ENCODE results near the gene APOL6. TPM values are rescaled to one million over a fixed set of nuclear protein-coding genes. Genes with fewer than 3 reads are reported as not detected.
"Not testable (repeated sequence)": the region's sequence is repeated elsewhere in the genome, so short reads cannot be mapped to it uniquely, and the experiment has no call there.

APOL6 gene
- total RNA-seq, 1 donor: 51.8 TPM

GRCh38 chr22:35622191-35622913, 25.9 kb upstream of the APOL6 start:
- H3K4me3 ChIP-seq (ENCODE audit: insufficient read depth, low read length): no peak overlapping the region
- H4K20me1 ChIP-seq (ENCODE audit: insufficient read depth, low read length): no peaks in the 10 kb centered on the region
- no peak overlapping the region for H3K4me2 ChIP-seq (ENCODE audit: insufficient read depth, low read length)
- no peaks in the 10 kb centered on the region for H3K27me3 ChIP-seq (ENCODE audit: insufficient read depth, low read length)
- H3K27ac ChIP-seq (ENCODE audit: low read depth, low read length): peak overlapping the region; percentile 26
- no peaks in the 10 kb centered on the region for H3K36me3 ChIP-seq (ENCODE audit: insufficient read depth, low read length)
- H2AFZ ChIP-seq (ENCODE audit: low read length): no peak overlapping the region
- peaks cover 20% of the 10 kb centered on the region for H3K4me1 ChIP-seq (ENCODE audit: insufficient read depth, low read length)
- no peaks in the 10 kb centered on the region for H3K79me2 ChIP-seq (ENCODE audit: insufficient read depth, low read length)
- H3K9me3 ChIP-seq (ENCODE audit: low read depth, low read length): no peaks in the 10 kb centered on the region
- TF ChIP-seq CTCF (IDR thresholded peaks at IDR 0.05; ENCODE audit: extremely low read depth, low read depth, low read length): no peak
- no peak for DNase-seq (ENCODE audit: insufficient read length, low spot score, missing footprints)

- H3K4me2 ChIP-seq (ENCODE audit: insufficient read depth, low read length); H2AFZ ChIP-seq (ENCODE audit: low read length); H3K27me3 ChIP-seq (ENCODE audit: insufficient read depth, low read length); H3K27ac ChIP-seq (ENCODE audit: low read depth, low read length); H3K9me3 ChIP-seq (ENCODE audit: low read depth, low read length); H3K4me3 ChIP-seq (ENCODE audit: insufficient read depth, low read length); H4K20me1 ChIP-seq (ENCODE audit: insufficient read depth, low read length); H3K36me3 ChIP-seq (ENCODE audit: insufficient read depth, low read length); H3K79me2 ChIP-seq (ENCODE audit: insufficient read depth, low read length); DNase-seq (ENCODE audit: insufficient read length, low spot score, missing footprints): not testable (repeated sequence)
- peaks cover 27% of the 10 kb centered on the region for H3K4me1 ChIP-seq (ENCODE audit: insufficient read depth, low read length)
Measured at GRCh38 chr22:35623885-35624284, 24.4 kb upstream of the APOL6 start.

- H3K27ac ChIP-seq (ENCODE audit: low read depth, low read length): no peak overlapping the region
- no peak for TF ChIP-seq CTCF (IDR thresholded peaks at IDR 0.05; ENCODE audit: extremely low read depth, low read depth, low read length)
- H4K20me1 ChIP-seq (ENCODE audit: insufficient read depth, low read length): no peaks in the 10 kb centered on the region
- DNase-seq (ENCODE audit: insufficient read length, low spot score, missing footprints): no peak
- H2AFZ ChIP-seq (ENCODE audit: low read length): no peak overlapping the region
- H3K36me3 ChIP-seq (ENCODE audit: insufficient read depth, low read length): no peaks in the 10 kb centered on the region
- H3K4me1 ChIP-seq (ENCODE audit: insufficient read depth, low read length): peaks cover 33% of the 10 kb centered on the region
- H3K9me3 ChIP-seq (ENCODE audit: low read depth, low read length): no peaks in the 10 kb centered on the region
- H3K4me3 ChIP-seq (ENCODE audit: insufficient read depth, low read length): no peak overlapping the region
- no peak overlapping the region for H3K4me2 ChIP-seq (ENCODE audit: insufficient read depth, low read length)
- no peaks in the 10 kb centered on the region for H3K79me2 ChIP-seq (ENCODE audit: insufficient read depth, low read length)
- no peaks in the 10 kb centered on the region for H3K27me3 ChIP-seq (ENCODE audit: insufficient read depth, low read length)
Measured at GRCh38 chr22:35624547-35624946, 23.7 kb upstream of the APOL6 start.

GRCh38 chr22:35625763-35626432, 22.3 kb upstream of the APOL6 start:
- no peak overlapping the region for H3K4me2 ChIP-seq (ENCODE audit: insufficient read depth, low read length)
- no peak overlapping the region for H2AFZ ChIP-seq (ENCODE audit: low read length)
- H3K9me3 ChIP-seq (ENCODE audit: low read depth, low read length): no peaks in the 10 kb centered on the region
- no peak overlapping the region for H3K4me3 ChIP-seq (ENCODE audit: insufficient read depth, low read length)
- H3K27ac ChIP-seq (ENCODE audit: low read depth, low read length): no peak overlapping the region
- H4K20me1 ChIP-seq (ENCODE audit: insufficient read depth, low read length): no peaks in the 10 kb centered on the region
- TF ChIP-seq CTCF (IDR thresholded peaks at IDR 0.05; ENCODE audit: extremely low read depth, low read depth, low read length): no peak
- H3K79me2 ChIP-seq (ENCODE audit: insufficient read depth, low read length): no peaks in the 10 kb centered on the region
- no peaks in the 10 kb centered on the region for H3K36me3 ChIP-seq (ENCODE audit: insufficient read depth, low read length)
- peaks cover 36% of the 10 kb centered on the region for H3K4me1 ChIP-seq (ENCODE audit: insufficient read depth, low read length)
- H3K27me3 ChIP-seq (ENCODE audit: insufficient read depth, low read length): no peaks in the 10 kb centered on the region
- DNase-seq (ENCODE audit: insufficient read length, low spot score, missing footprints): no peak
